T-cell (primary cell): ENCODE results near the gene RTBDN. TPM values are rescaled to one million over a fixed set of nuclear protein-coding genes. Genes with fewer than 3 reads are reported as not detected.

Source experiments
- ATAC-seq, 4 experiments: fragments of 200-7000 bp in 3 of 4; fragments of 150-1000 bp in 1 of 4; cut with Tn5 transposase; replicated peaks in 1 of 4; 1 replicate in 3 of 4; 2 replicates in 1 of 4; pipeline ENCODE4 v1.10.0; 2021; ENCODE audit warnings: moderate library complexity in 3 of 4, mild to moderate bottlenecking in 2 of 4, moderate number of reproducible peaks in 1 of 4
- CTCF ChIA-PET, 2 donors: fragments of 300-600 bp; sonication (Branson Sonifier 250); formaldehyde crosslinking; loops; one replicate each; lab custom pipeline; 2022; ENCODE audit warnings: antibody characterized with exemption in 2 of 2; lab: Charles Lee
- POLR2A ChIA-PET, 2 donors: fragments of 300-600 bp; sonication (Branson Sonifier 250); formaldehyde crosslinking; loops; one replicate each; lab custom pipeline; 2022; ENCODE audit warnings: antibody characterized with exemption in 2 of 2; lab: Charles Lee
- DNase-seq, 35 experiments: peaks; one replicate each; pipeline versions ENCODE4 v3.0.0 to v3.0.0-alpha.2; 2013 to 2023
- H3K27ac ChIP-seq: one replicate; pipeline ENCODE4 v1.5.1; 2013; ENCODE audit warnings: low read length
- H3K27me3 ChIP-seq, 2 experiments: replicated peaks in 1 of 2; 1 replicate in 1 of 2; 2 replicates in 1 of 2; pipeline versions ENCODE4 v1.6.1 to v1.7.0; 2013; ENCODE audit warnings: low read length in 1 of 2, mixed read lengths in 1 of 2; ENCODE audit not compliant: control insufficient read depth in 2 of 2, insufficient read depth in 2 of 2; ENCODE audit errors: extremely low read depth in 1 of 2
- H3K36me3 ChIP-seq, 2 donors: 1 replicate in 1 of 2; 2 replicates in 1 of 2; pipeline versions ENCODE4 v1.6.1 to v1.7.0; 2013; ENCODE audit warnings: low read length in 1 of 2; ENCODE audit not compliant: control insufficient read depth in 2 of 2, insufficient read depth in 1 of 2; ENCODE audit errors: extremely low read depth in 1 of 2
- H3K4me1 ChIP-seq, 2 experiments: 1 replicate in 1 of 2; 2 replicates in 1 of 2; pipeline versions ENCODE4 v1.6.1 to v1.7.0; 2013; ENCODE audit warnings: low read length in 2 of 2, mixed read lengths in 1 of 2; ENCODE audit not compliant: insufficient read depth in 2 of 2, control insufficient read depth in 1 of 2; ENCODE audit errors: extremely low read depth in 1 of 2
- H3K4me3 ChIP-seq, 2 donors: 1 replicate in 1 of 2; 2 replicates in 1 of 2; pipeline versions ENCODE4 v1.5.1 to v1.7.0; 2013; ENCODE audit warnings: mild to moderate bottlenecking in 2 of 2, low read length in 1 of 2, moderate library complexity in 1 of 2; ENCODE audit not compliant: control insufficient read depth in 1 of 2; ENCODE audit errors: extremely low read depth in 1 of 2
- H3K9me3 ChIP-seq: 2 replicates; pipeline ENCODE4 v1.7.0; 2013
- H3K27ac Mint-ChIP-seq, 2 donors: one replicate each; pipeline ENCODE4 v1.8.0; 2020 to 2021; ENCODE audit warnings: mild to moderate bottlenecking in 2 of 2, mixed read lengths in 2 of 2
- H3K27me3 Mint-ChIP-seq, 2 donors: one replicate each; pipeline ENCODE4 v1.8.0; 2021 to 2022; ENCODE audit warnings: mixed read lengths in 2 of 2
- H3K36me3 Mint-ChIP-seq: one replicate; pipeline ENCODE4 v1.8.0; 2021; ENCODE audit warnings: mixed read lengths
- H3K4me1 Mint-ChIP-seq, 3 donors: one replicate each; pipeline ENCODE4 v1.8.0; 2020 to 2022; ENCODE audit warnings: mixed read lengths in 3 of 3, mild to moderate bottlenecking in 1 of 3
- H3K4me3 Mint-ChIP-seq, 3 donors: one replicate each; pipeline ENCODE4 v1.8.0; 2020 to 2022; ENCODE audit warnings: mild to moderate bottlenecking in 3 of 3, mixed read lengths in 3 of 3, moderate library complexity in 3 of 3
- H3K9me3 Mint-ChIP-seq, 3 donors: one replicate each; pipeline ENCODE4 v1.8.0; 2020 to 2022; ENCODE audit warnings: mixed read lengths in 3 of 3
- WGBS: methylation state at CpG from one replicate; pipeline ENCODE4 v1.1.5; 2013; ENCODE audit warnings: missing lambda C conversion rate; ENCODE audit not compliant: insufficient coverage; 5-methylcytosine and 5-hydroxymethylcytosine counted together
- total RNA-seq, 35 experiments: library from RNA in 6 of 35; stranded (reverse) in 6 of 35; fragments of 120-200 nt in 1 of 35; gene quantifications; one replicate each; pipeline versions ENCODE4 v1.2.1 to v1.2.4 and lab custom pipeline; 2013 to 2026

Gene RTBDN
- total RNA-seq, 5 donors from 2014 or later (not counting 1 experiment from before 2014, with no cell fraction given), result not detected

GRCh38 chr19:12782424-12783290 lies 51.7 kb downstream of the RTBDN start:
- H3K27ac Mint-ChIP-seq, result peak overlapping the region; percentile 100
- ATAC-seq, result peak in 3 of 4 experiments; percentile 72 to 77 (median 77)

GRCh38 chr19:12782174-12782423 lies 52.3 kb downstream of the RTBDN start:
- peak overlapping the region; percentile 48 to 66 for H3K4me3 ChIP-seq
- no peaks in the 10 kb centered on the region for H3K36me3 Mint-ChIP-seq
- no peaks in the 10 kb centered on the region for H3K27me3 ChIP-seq
- peak overlapping the region; percentile 100 for H3K27ac ChIP-seq
- peak overlapping the region; percentile 100 for H3K27ac Mint-ChIP-seq
- DNase-seq (peak in 7 of 35 experiments; percentile 93 to 97 (median 95)), ATAC-seq (peak in 2 of 4 experiments; percentile 44 to 79)
- ChIA-PET CTCF (interaction anchor here in 1 of 2 donors (0.7 to 2.1 kb wide), 3 partner anchors 10 to 73 kb away, joined by 3 to 20 read pairs (median 10); partner anchors contain the start of gene JUNB), POLR2A (interaction anchor here (0.8 to 2.7 kb wide), 4 partner anchors 9 to 338 kb away, joined by 3 to 45 read pairs (median 6); partner anchors contain the start of gene JUNB (in 2 of the 2))
- WGBS, result 0% methylated on average over 11 of the region's 12 CpGs
- no peaks in the 10 kb centered on the region for H3K9me3 ChIP-seq
- H3K27me3 Mint-ChIP-seq, result no peaks in the 10 kb centered on the region
- no peaks in the 10 kb centered on the region for H3K36me3 ChIP-seq
- H3K4me1 ChIP-seq, result peaks cover 46 to 86% of the 10 kb centered on the region in 2 experiments
- no peaks in the 10 kb centered on the region for H3K9me3 Mint-ChIP-seq
- peaks cover 33 to 46% (median 43%) of the 10 kb centered on the region in 3 donors for H3K4me1 Mint-ChIP-seq
- peak overlapping the region; percentile 85 to 95 (median 89) for H3K4me3 Mint-ChIP-seq

More at GRCh38 chr19:12782424-12783290, 51.7 kb downstream of the RTBDN start:
- H3K4me1 ChIP-seq, result peaks cover 43 to 82% of the 10 kb centered on the region in 2 experiments
- under 1% methylated on average over 63 of the region's 88 CpGs for WGBS
- Mint-ChIP-seq H3K27me3 (no peaks in the 10 kb centered on the region), H3K9me3 (no peaks in the 10 kb centered on the region), H3K4me1 (peaks cover 30 to 41% (median 37%) of the 10 kb centered on the region in 3 donors), H3K36me3 (no peaks in the 10 kb centered on the region), H3K4me3 (peak overlapping the region; percentile 85 to 95 (median 89))
- POLR2A ChIA-PET, result interaction anchor here (0.6 to 2.7 kb wide), 6 partner anchors 9 to 1766 kb away, joined by 3 to 45 read pairs (median 4); partner anchors contain the start of gene JUNB (in 2 of the 2)
- no peaks in the 10 kb centered on the region for H3K27me3 ChIP-seq
- CTCF ChIA-PET, result interaction anchor here (0.7 to 2.1 kb wide), 4 partner anchors 9 to 72 kb away, joined by 3 to 20 read pairs (median 7); partner anchors contain the start of genes GET3 (in 1 of the 2) and JUNB (in 1 of the 2)
- peak in 32 of 35 experiments; percentile 85 to 99 (median 96) for DNase-seq
- peak overlapping the region; percentile 62 to 66 for H3K4me3 ChIP-seq
- H3K36me3 ChIP-seq, result no peaks in the 10 kb centered on the region
- peak overlapping the region; percentile 100 for H3K27ac ChIP-seq
- H3K9me3 ChIP-seq, result no peaks in the 10 kb centered on the region

- WGBS, result 84% methylated on average over 14 of the region's 15 CpGs
- no peaks in the 10 kb centered on the region for H3K9me3 ChIP-seq
Measured at GRCh38 chr19:12779162-12779993, 55.0 kb downstream of the RTBDN start.

GRCh38 chr19:12778905-12779161 lies 55.5 kb downstream of the RTBDN start:
- Mint-ChIP-seq H3K9me3 (no peaks in the 10 kb centered on the region), H3K4me1 (peaks cover 41 to 46% (median 43%) of the 10 kb centered on the region in 3 donors), H3K27me3 (no peaks in the 10 kb centered on the region), H3K4me3 (peak overlapping the region; percentile 77 to 83 (median 82)), H3K27ac (peak overlapping the region; percentile 88), H3K36me3 (no peaks in the 10 kb centered on the region)
- Histone ChIP-seq H3K27ac (peak overlapping the region; percentile 89), H3K4me3 (peak overlapping the region in 1 of 2 donors; percentile 88), H3K27me3 (no peaks in the 10 kb centered on the region), H3K4me1 (peaks cover 22 to 76% of the 10 kb centered on the region in 2 experiments), H3K36me3 (no peaks in the 10 kb centered on the region), H3K9me3 (no peaks in the 10 kb centered on the region)
- DNase-seq, result no peak
- no peak for ATAC-seq
- CTCF ChIA-PET, result interaction anchor here (0.9 to 3.2 kb wide), 7 partner anchors 13 to 27 kb away, joined by 3 to 32 read pairs (median 4); partner anchors contain the start of genes JUNB (in 1 of the 2) and RNASEH2A (in 1 of the 2)
- POLR2A ChIA-PET, result interaction anchor here (0.7 to 2.8 kb wide), 2 partner anchors 13 to 17 kb away, joined by 4 to 10 read pairs; partner anchors contain the start of gene JUNB (in 1 of the 2)
- no CpG with 5 or more reads among the region's 6 CpGs for WGBS

More at GRCh38 chr19:12779162-12779993, 55.0 kb downstream of the RTBDN start:
- no peaks in the 10 kb centered on the region for H3K36me3 Mint-ChIP-seq
- no peaks in the 10 kb centered on the region for H3K9me3 Mint-ChIP-seq
- peaks cover 41 to 46% (median 43%) of the 10 kb centered on the region in 3 donors for H3K4me1 Mint-ChIP-seq
- Histone ChIP-seq H3K27me3 (no peaks in the 10 kb centered on the region), H3K4me3 (no peak overlapping the region), H3K36me3 (no peaks in the 10 kb centered on the region), H3K27ac (peak overlapping the region; percentile 89), H3K4me1 (peaks cover 25 to 81% of the 10 kb centered on the region in 2 experiments)
- no peak for ATAC-seq
- peak overlapping the region; percentile 25 to 83 (median 55) for H3K4me3 Mint-ChIP-seq
- peak overlapping the region; percentile 88 for H3K27ac Mint-ChIP-seq
- DNase-seq, result no peak
- H3K27me3 Mint-ChIP-seq, result no peaks in the 10 kb centered on the region
- POLR2A ChIA-PET, result no interaction called here
- CTCF ChIA-PET, result interaction anchor here (1.0 to 3.2 kb wide), 5 partner anchors 15 to 19 kb away, joined by 3 to 32 read pairs (median 4); no protein-coding TSS in a partner anchor

- DNase-seq (peak in 15 of 35 experiments; percentile 23 to 63 (median 46)), ATAC-seq (no peak)
- H3K27ac Mint-ChIP-seq, result peak overlapping the region; percentile 88
- H3K27me3 ChIP-seq, result no peaks in the 10 kb centered on the region
- H3K4me3 Mint-ChIP-seq, result peak overlapping the region; percentile 77 to 83 (median 82)
- no peaks in the 10 kb centered on the region for H3K27me3 Mint-ChIP-seq
- H3K4me1 ChIP-seq, result peaks cover 16 to 70% of the 10 kb centered on the region in 2 experiments
- POLR2A ChIA-PET, result interaction anchor here (0.7 to 2.8 kb wide), 2 partner anchors 13 to 18 kb away, joined by 4 to 10 read pairs; partner anchors contain the start of gene JUNB (in 1 of the 2)
- H3K36me3 Mint-ChIP-seq, result no peaks in the 10 kb centered on the region
- no peaks in the 10 kb centered on the region for H3K9me3 Mint-ChIP-seq
- H3K36me3 ChIP-seq, result no peaks in the 10 kb centered on the region
- 5% methylated on average over 19 of the region's 44 CpGs for WGBS
- no peaks in the 10 kb centered on the region for H3K9me3 ChIP-seq
- H3K27ac ChIP-seq, result peak overlapping the region; percentile 89
- peak overlapping the region; percentile 65 to 88 for H3K4me3 ChIP-seq
- CTCF ChIA-PET, result interaction anchor here (0.9 to 4.1 kb wide), 8 partner anchors 13 to 28 kb away, joined by 3 to 32 read pairs (median 5); partner anchors contain the start of genes JUNB (in 1 of the 2) and RNASEH2A (in 1 of the 2)
- peaks cover 38 to 46% (median 41%) of the 10 kb centered on the region in 3 donors for H3K4me1 Mint-ChIP-seq
Measured at GRCh38 chr19:12778017-12778904, 56.1 kb downstream of the RTBDN start.
